Measurements from ENCODE around the gene CUX1.

DNA sequence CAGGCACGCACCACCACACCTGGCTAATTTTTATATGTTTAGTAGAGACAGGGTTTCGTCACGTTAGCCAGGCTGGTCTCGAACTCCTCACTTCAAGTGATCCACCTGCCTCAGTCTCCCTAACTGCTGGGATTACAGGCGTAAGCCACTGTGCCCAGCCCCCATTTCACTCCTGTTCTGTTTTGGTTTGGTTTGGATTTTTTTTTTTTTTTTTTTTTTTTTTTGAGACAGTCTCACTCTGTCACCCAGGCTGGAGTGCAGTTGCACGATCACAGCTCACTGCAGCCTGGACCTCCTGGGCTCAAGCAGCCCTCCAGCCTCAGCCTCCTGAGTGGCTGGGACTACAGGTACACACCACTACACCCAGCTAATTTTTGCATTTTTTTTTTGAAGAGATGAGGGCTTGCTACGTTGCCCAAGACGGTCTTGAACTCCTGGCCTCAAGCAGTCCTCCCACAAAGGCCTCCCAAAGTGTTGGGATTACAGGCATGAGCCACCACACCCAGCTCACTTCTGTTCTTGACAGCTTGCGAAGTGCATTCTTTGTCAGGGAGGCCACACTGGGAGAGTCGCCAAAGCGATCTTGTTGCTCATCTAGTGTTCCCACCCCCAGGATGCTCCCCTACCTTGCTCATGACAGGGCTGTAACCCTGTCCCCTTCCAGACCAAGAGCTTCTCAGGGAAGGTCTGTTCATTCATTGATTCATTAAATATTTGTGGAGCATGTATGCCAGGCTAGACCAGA is 229.1 kb downstream of the CUX1 start:
- TF ChIP-seq, protein P1, sequence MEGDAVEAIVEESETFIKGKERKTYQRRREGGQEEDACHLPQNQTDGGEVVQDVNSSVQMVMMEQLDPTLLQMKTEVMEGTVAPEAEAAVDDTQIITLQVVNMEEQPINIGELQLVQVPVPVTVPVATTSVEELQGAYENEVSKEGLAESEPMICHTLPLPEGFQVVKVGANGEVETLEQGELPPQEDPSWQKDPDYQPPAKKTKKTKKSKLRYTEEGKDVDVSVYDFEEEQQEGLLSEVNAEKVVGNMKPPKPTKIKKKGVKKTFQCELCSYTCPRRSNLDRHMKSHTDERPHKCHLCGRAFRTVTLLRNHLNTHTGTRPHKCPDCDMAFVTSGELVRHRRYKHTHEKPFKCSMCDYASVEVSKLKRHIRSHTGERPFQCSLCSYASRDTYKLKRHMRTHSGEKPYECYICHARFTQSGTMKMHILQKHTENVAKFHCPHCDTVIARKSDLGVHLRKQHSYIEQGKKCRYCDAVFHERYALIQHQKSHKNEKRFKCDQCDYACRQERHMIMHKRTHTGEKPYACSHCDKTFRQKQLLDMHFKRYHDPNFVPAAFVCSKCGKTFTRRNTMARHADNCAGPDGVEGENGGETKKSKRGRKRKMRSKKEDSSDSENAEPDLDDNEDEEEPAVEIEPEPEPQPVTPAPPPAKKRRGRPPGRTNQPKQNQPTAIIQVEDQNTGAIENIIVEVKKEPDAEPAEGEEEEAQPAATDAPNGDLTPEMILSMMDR (IDR thresholded peaks at IDR 0.05) = no peak
- no peak for TF ChIP-seq POLR2AphosphoS5 (IDR thresholded peaks at IDR 0.05)
- TF ChIP-seq POLR2A (IDR thresholded peaks at IDR 0.05) = no peak

Data from breast epithelium (tissue), 3 donors.